GM12878 (cell line): ENCODE results near the gene KIFAP3. TPM values are rescaled to one million over a fixed set of nuclear protein-coding genes. Genes with fewer than 3 reads are reported as not detected.

ENCODE experiments used
- ATAC-seq: fragments of 200-7000 bp; cut with Tn5 transposase; 3 replicates; pipeline ENCODE4 v1.9.1; 2020; ENCODE audit warnings: mild to moderate bottlenecking, moderate library complexity
- BruUV-seq: library from RNA; stranded (reverse); fragments of 400-500 nt; replicated peaks from 2 replicates; lab custom pipeline; 2021; lab: Mats Ljungman, UMichigan
- CTCF ChIA-PET: fragments of 300-600 bp; sonication (Branson Sonifier 250); formaldehyde crosslinking; extraction: SDS; loops from one replicate; lab custom pipeline; 2021; ENCODE audit warnings: inconsistent platforms; lab: Yijun Ruan, JAX
- POLR2A ChIA-PET: fragments of 350-600 bp; formaldehyde crosslinking; extraction: SDS; loops from one replicate; lab custom pipeline; 2021; ENCODE audit warnings: inconsistent platforms; lab: Charles Lee
- RAD21 ChIA-PET: fragments of 300-600 bp; sonication (Branson Sonifier 250); formaldehyde crosslinking; loops from one replicate; lab custom pipeline; 2023; ENCODE audit warnings: antibody characterized with exemption; ENCODE audit not compliant: unreplicated experiment; lab: Charles Lee
- SMC1A ChIA-PET: fragments of 300-600 bp; sonication (Branson Sonifier 250); formaldehyde crosslinking; loops from one replicate; lab custom pipeline; 2023; ENCODE audit not compliant: unreplicated experiment, uncharacterized antibody; lab: Charles Lee
- DNase-seq: peaks from one replicate; pipeline ENCODE4 v3.0.0-alpha.2; 2011; ENCODE audit warnings: low read depth, low spot score
- FAIRE-seq: peaks from 3 replicates; lab custom pipeline; 2011; peaks lifted over from hg19 to GRCh38; lab: Jason Lieb, UNC
- H2AFZ ChIP-seq: 2 replicates; pipeline ENCODE4 v1.6.0; 2011; ENCODE audit warnings: low read depth, low read length, control low read depth; ENCODE audit not compliant: control insufficient read depth
- H3K27ac ChIP-seq: 2 replicates; pipeline ENCODE4 v1.5.1; 2011; ENCODE audit warnings: control low read depth; ENCODE audit not compliant: control insufficient read depth, insufficient read depth
- H3K27me3 ChIP-seq, 2 experiments: replicated peaks in 1 of 2; 2 replicates each; pipeline versions ENCODE4 v1.6.0 to v1.6.1; 2011; ENCODE audit warnings: low read length in 1 of 2; ENCODE audit not compliant: control insufficient read depth in 2 of 2, insufficient read depth in 2 of 2
- H3K36me3 ChIP-seq, 2 experiments: 2 replicates each; pipeline ENCODE4 v1.5.1; 2011; ENCODE audit warnings: low read length in 1 of 2; ENCODE audit not compliant: control insufficient read depth in 2 of 2, insufficient read depth in 2 of 2
- H3K4me1 ChIP-seq: 2 replicates; pipeline ENCODE4 v1.6.1; 2011; ENCODE audit warnings: mild to moderate bottlenecking, low read length, moderate library complexity, mixed read lengths; ENCODE audit not compliant: control insufficient read depth, insufficient read depth
- H3K4me2 ChIP-seq: 2 replicates; pipeline ENCODE4 v1.6.0; 2011; ENCODE audit warnings: control low read depth; ENCODE audit not compliant: control insufficient read depth, insufficient read depth
- H3K4me3 ChIP-seq: fragments of 200-600 bp; sonication (generic); 2 replicates; pipeline ENCODE4 v1.5.1; 2016
- H3K79me2 ChIP-seq: 2 replicates; pipeline ENCODE4 v1.6.0; 2011; ENCODE audit warnings: low read length; ENCODE audit not compliant: control insufficient read depth, insufficient read depth
- H3K9ac ChIP-seq: 2 replicates; pipeline ENCODE4 v1.8.0; 2011; ENCODE audit warnings: low read length, control low read depth, mixed read lengths; ENCODE audit not compliant: control insufficient read depth, insufficient read depth
- H3K9me3 ChIP-seq: replicated peaks from 3 replicates; pipeline ENCODE4 v1.5.1; 2011; ENCODE audit warnings: mild to moderate bottlenecking, low read length; ENCODE audit not compliant: control insufficient read depth, insufficient read depth
- H4K20me1 ChIP-seq: 2 replicates; pipeline ENCODE4 v1.6.0; 2011; ENCODE audit not compliant: control insufficient read depth, insufficient read depth
- E2F4 ChIP-seq: IDR thresholded peaks from 2 replicates; pipeline ENCODE4 v1.6.1; 2012; ENCODE audit warnings: low read depth, low read length, improper control_type of control experiment
- FOXM1 ChIP-seq: IDR thresholded peaks from 2 replicates; pipeline ENCODE4 v1.6.1; 2012; ENCODE audit warnings: low read depth, mild to moderate bottlenecking, inconsistent platforms, low read length, moderate library complexity
- HDAC6 ChIP-seq: fragments of 200-600 bp; sonication (generic); IDR thresholded peaks from one replicate; pipeline ENCODE4 v1.8.0; 2017; ENCODE audit warnings: antibody characterized with exemption; ENCODE audit not compliant: unreplicated experiment
- HSF1 ChIP-seq: fragments of 150-350 bp; IDR thresholded peaks from 2 replicates; pipeline ENCODE4 v1.6.1; 2014; ENCODE audit warnings: mild to moderate bottlenecking, low read depth, low read length
- KAT2A ChIP-seq: conservative IDR thresholded peaks from 2 replicates; pipeline ENCODE4 v1.6.1; 2011; ENCODE audit warnings: low read depth, low read length; ENCODE audit not compliant: control insufficient read depth
- MEF2B ChIP-seq: fragments of 450-650 bp; IDR thresholded peaks from 2 replicates; pipeline ENCODE4 v1.6.1; 2018; ENCODE audit warnings: mild to moderate bottlenecking, moderate library complexity; ENCODE audit not compliant: partially characterized antibody, poor library complexity, severe bottlenecking
- NR2F1 ChIP-seq: fragments of 450-650 bp; conservative IDR thresholded peaks from 2 replicates; pipeline ENCODE4 v1.6.1; 2017; ENCODE audit warnings: mild to moderate bottlenecking
- RAD51 ChIP-seq: fragments of 450-650 bp; IDR thresholded peaks from 2 replicates; pipeline ENCODE4 v1.6.1; 2016; ENCODE audit warnings: moderate library complexity, mild to moderate bottlenecking, inconsistent platforms
- RCOR1 ChIP-seq: conservative IDR thresholded peaks from 2 replicates; pipeline ENCODE4 v1.6.1; 2012; ENCODE audit warnings: low read depth, low read length, improper control_type of control experiment
- SUPT20H ChIP-seq: IDR thresholded peaks from 2 replicates; pipeline ENCODE4 v1.6.1; 2011; ENCODE audit warnings: low read depth, mild to moderate bottlenecking, low read length, moderate library complexity, borderline replicate concordance; ENCODE audit not compliant: control insufficient read depth
- TCF3 ChIP-seq: IDR thresholded peaks from 2 replicates; pipeline ENCODE4 v1.6.1; 2012; ENCODE audit warnings: low read depth, mild to moderate bottlenecking, low read length, borderline replicate concordance; ENCODE audit not compliant: insufficient read depth
- YBX1 ChIP-seq: fragments of 450-650 bp; IDR thresholded peaks from 2 replicates; pipeline ENCODE4 v1.6.1; 2016; ENCODE audit warnings: antibody characterized with exemption
- WGBS: methylation state at CpG from one replicate; pipeline ENCODE4 v1.1.6; 2016; ENCODE audit warnings: low lambda C conversion rate; ENCODE audit not compliant: insufficient replicate concordance, insufficient coverage; ENCODE audit errors: missing lambda C conversion rate; 5-methylcytosine and 5-hydroxymethylcytosine counted together
- in situ Hi-C: fragments of 300-500 bp; cut with MboI; formaldehyde crosslinking; loops from 9 replicates; pipeline ENCODE4 v1.14.3; 2018; ENCODE audit warnings: mixed read lengths
- intact Hi-C: fragments of 100-400 bp; cut with micrococcal nuclease; formaldehyde crosslinking; loops from one replicate; pipeline ENCODE4 v1.14.2; 2022; ENCODE audit not compliant: unreplicated experiment
- polyA plus RNA-seq, 11 experiments: library from polyadenylated mRNA; depleted of rRNA in 4 of 11; unstranded in 6 of 11; stranded (reverse) in 5 of 11; fragments of >200 nt; fragmentation: Nextera tagmentation in 4 of 11; fragmentation: Illumina TruSeq in 1 of 11; extraction: Ambion mirVana in 4 of 11; extraction: Trizol in 1 of 11; gene quantifications; 1 replicate in 1 of 11; 2 replicates in 10 of 11; pipeline versions ENCODE4 v1.2.1 to v1.2.3, GENCODE V29; 2011 to 2016; ENCODE audit warnings: inconsistent platforms in 2 of 11, missing spikeins in 2 of 11, low read depth in 1 of 11
- total RNA-seq, 4 experiments: library from RNA; depleted of rRNA in 3 of 4; stranded (reverse); fragments of >200 nt in 3 of 4; fragmentation: Illumina TruSeq in 1 of 4; extraction: Trizol in 1 of 4; gene quantifications; 2 replicates each; pipeline versions ENCODE4 v1.2.1 to v1.2.3, GENCODE V29; 2013 to 2021
- TF ChIP-seq, protein P1 (sequence below): IDR thresholded peaks from 2 replicates; pipeline ENCODE4 v1.6.1; 2012; ENCODE audit warnings: low read depth, low read length, improper control_type of control experiment
- TF ChIP-seq, protein P2 (sequence below): fragments of 450-650 bp; IDR thresholded peaks from 2 replicates; pipeline ENCODE4 v1.6.1; 2017; ENCODE audit warnings: borderline replicate concordance

Gene KIFAP3
- total and polyA plus RNA-seq, 10 of the 15 experiments (the other 5 are each of a cell fraction or from before 2014, with no cell fraction given): 13.7 to 100 (median 18.9) TPM

DNA sequence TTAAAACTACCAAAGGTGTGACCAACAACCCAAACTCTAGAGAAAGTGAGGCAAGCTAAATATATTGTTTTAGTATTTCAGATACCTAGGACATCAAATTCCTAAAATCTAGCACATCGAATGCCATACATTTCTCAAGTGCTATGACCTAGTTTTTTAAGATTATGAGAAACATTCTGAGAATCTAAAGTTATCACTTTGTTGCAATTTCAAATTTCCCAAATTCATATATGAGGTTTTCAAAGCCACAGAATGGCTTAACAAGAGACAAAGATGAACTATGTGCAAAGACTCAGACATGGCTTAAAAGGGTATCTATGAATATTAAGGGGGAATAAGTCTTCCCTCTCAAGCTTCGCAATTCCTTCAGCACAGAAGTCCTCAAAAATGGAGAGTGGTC is 187.6 kb downstream of the KIFAP3 start:
- FAIRE-seq (no peak), DNase-seq (no peak), ATAC-seq (no peak)
- POLR2A ChIA-PET: interaction anchor here (1.3 kb wide), 1 partner anchor 28 kb away, joined by 3 read pairs; no protein-coding TSS in a partner anchor
- no peak overlapping the region for H3K9ac ChIP-seq
- intact Hi-C loops (no loop called here), in situ Hi-C loops (no loop called here)
- no peaks in the 10 kb centered on the region for H3K9me3 ChIP-seq
- no peaks in the 10 kb centered on the region for H4K20me1 ChIP-seq
- H3K27ac ChIP-seq: no peak overlapping the region
- peaks cover 37% of the 10 kb centered on the region for H3K79me2 ChIP-seq
- no peak overlapping the region for H3K4me3 ChIP-seq
- no peak overlapping the region for H3K4me2 ChIP-seq
- 98% methylated on average over 2 of the region's 2 CpGs for WGBS
- peaks cover 4% of the 10 kb centered on the region; the same call in 1 of the 2 replicates for H3K4me1 ChIP-seq
- CTCF ChIA-PET: interaction anchor here (1.2 kb wide), 1 partner anchor 20 kb away, joined by 3 read pairs; no protein-coding TSS in a partner anchor
- RAD21 ChIA-PET: interaction anchor here (1.2 to 1.3 kb wide), 2 partner anchors 28 to 40 kb away, joined by 3 to 5 read pairs; no protein-coding TSS in a partner anchor
- no peaks in the 10 kb centered on the region for H3K27me3 ChIP-seq
- BruUV-seq: no TSS peak
- no peak overlapping the region for H2AFZ ChIP-seq
- SMC1A ChIA-PET: interaction anchor here (0.9 to 1.5 kb wide), 3 partner anchors 29 to 35 kb away, joined by 3 to 6 read pairs (median 4); no protein-coding TSS in a partner anchor
- TF ChIP-seq, protein P1, sequence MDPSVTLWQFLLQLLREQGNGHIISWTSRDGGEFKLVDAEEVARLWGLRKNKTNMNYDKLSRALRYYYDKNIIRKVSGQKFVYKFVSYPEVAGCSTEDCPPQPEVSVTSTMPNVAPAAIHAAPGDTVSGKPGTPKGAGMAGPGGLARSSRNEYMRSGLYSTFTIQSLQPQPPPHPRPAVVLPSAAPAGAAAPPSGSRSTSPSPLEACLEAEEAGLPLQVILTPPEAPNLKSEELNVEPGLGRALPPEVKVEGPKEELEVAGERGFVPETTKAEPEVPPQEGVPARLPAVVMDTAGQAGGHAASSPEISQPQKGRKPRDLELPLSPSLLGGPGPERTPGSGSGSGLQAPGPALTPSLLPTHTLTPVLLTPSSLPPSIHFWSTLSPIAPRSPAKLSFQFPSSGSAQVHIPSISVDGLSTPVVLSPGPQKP: no peak
- TF ChIP-seq HSF1 (no peak), HDAC6 (no peak), MEF2B (no peak), FOXM1 (no peak), RAD51 (no peak), E2F4 (no peak), NR2F1 (no peak), TCF3 (no peak), KAT2A (no peak), YBX1 (no peak), SUPT20H (no peak), RCOR1 (no peak)
- TF ChIP-seq, protein P2, sequence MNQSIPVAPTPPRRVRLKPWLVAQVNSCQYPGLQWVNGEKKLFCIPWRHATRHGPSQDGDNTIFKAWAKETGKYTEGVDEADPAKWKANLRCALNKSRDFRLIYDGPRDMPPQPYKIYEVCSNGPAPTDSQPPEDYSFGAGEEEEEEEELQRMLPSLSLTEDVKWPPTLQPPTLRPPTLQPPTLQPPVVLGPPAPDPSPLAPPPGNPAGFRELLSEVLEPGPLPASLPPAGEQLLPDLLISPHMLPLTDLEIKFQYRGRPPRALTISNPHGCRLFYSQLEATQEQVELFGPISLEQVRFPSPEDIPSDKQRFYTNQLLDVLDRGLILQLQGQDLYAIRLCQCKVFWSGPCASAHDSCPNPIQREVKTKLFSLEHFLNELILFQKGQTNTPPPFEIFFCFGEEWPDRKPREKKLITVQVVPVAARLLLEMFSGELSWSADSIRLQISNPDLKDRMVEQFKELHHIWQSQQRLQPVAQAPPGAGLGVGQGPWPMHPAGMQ: no peak
- H3K36me3 ChIP-seq: peaks cover 3 to 5% of the 10 kb centered on the region in 2 experiments
